Esophagus muscularis mucosa (tissue), 3 donors: ENCODE measurements around the gene VMP1.

Experiments used
- POLR2A ChIP-seq: fragments of 450-650 bp; IDR thresholded peaks from one replicate; pipeline ENCODE4 v1.6.1; 2017; ENCODE audit warnings: antibody characterized with exemption, moderate library complexity, mild to moderate bottlenecking, low read depth
- POLR2AphosphoS5 ChIP-seq, 2 donors: sonication (generic); formaldehyde crosslinking; IDR thresholded peaks; one replicate each; pipeline ENCODE4 v1.6.1; 2017; ENCODE audit warnings: antibody characterized with exemption in 2 of 2
- TF ChIP-seq, protein P1 (sequence below), 3 experiments: fragments of 200-600 bp in 2 of 3; fragments of 450-650 bp in 1 of 3; sonication (generic) in 2 of 3; IDR thresholded peaks; one replicate each; pipeline ENCODE4 v1.5.1; 2017 to 2019; ENCODE audit warnings: antibody characterized with exemption in 3 of 3, mild to moderate bottlenecking in 2 of 3, moderate library complexity in 1 of 3

DNA sequence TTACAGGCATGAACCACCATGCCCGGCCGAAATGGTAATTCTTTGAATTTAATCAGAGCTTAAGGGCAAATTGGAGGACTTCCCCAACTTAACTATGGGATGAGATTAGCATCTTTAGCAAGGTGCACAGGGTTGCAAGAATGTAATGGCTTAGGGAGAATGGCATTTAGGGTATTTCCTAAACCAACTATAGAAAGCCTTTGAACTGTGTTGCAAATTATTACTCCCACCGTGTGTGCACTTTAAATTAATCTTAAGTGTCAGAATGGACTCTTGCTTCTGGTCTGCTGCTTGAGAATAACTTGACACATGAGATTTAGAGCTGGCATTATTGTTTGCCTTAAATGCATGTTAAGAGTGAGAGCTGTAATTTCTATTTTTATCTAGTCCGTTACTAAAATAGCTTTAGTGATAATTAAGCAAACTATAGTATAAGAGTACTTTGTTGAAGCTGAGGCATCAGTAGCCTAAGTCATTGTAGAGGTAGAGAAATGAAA is 125.5 kb downstream of the VMP1 start:
- TF ChIP-seq POLR2A (no peak), POLR2AphosphoS5 (IDR thresholded peaks at IDR 0.05) (no peak)
- TF ChIP-seq, protein P1, sequence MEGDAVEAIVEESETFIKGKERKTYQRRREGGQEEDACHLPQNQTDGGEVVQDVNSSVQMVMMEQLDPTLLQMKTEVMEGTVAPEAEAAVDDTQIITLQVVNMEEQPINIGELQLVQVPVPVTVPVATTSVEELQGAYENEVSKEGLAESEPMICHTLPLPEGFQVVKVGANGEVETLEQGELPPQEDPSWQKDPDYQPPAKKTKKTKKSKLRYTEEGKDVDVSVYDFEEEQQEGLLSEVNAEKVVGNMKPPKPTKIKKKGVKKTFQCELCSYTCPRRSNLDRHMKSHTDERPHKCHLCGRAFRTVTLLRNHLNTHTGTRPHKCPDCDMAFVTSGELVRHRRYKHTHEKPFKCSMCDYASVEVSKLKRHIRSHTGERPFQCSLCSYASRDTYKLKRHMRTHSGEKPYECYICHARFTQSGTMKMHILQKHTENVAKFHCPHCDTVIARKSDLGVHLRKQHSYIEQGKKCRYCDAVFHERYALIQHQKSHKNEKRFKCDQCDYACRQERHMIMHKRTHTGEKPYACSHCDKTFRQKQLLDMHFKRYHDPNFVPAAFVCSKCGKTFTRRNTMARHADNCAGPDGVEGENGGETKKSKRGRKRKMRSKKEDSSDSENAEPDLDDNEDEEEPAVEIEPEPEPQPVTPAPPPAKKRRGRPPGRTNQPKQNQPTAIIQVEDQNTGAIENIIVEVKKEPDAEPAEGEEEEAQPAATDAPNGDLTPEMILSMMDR (IDR thresholded peaks at IDR 0.05), result no peak
